Measurements from ENCODE around the gene GFAP. TPM values are rescaled to one million over a fixed set of nuclear protein-coding genes. Genes with fewer than 3 reads are reported as not detected.

GFAP gene
- polyA plus RNA-seq, 4 donors, result 0.32 to 1.3 (median 0.45) TPM; not detected in 1

DNA sequence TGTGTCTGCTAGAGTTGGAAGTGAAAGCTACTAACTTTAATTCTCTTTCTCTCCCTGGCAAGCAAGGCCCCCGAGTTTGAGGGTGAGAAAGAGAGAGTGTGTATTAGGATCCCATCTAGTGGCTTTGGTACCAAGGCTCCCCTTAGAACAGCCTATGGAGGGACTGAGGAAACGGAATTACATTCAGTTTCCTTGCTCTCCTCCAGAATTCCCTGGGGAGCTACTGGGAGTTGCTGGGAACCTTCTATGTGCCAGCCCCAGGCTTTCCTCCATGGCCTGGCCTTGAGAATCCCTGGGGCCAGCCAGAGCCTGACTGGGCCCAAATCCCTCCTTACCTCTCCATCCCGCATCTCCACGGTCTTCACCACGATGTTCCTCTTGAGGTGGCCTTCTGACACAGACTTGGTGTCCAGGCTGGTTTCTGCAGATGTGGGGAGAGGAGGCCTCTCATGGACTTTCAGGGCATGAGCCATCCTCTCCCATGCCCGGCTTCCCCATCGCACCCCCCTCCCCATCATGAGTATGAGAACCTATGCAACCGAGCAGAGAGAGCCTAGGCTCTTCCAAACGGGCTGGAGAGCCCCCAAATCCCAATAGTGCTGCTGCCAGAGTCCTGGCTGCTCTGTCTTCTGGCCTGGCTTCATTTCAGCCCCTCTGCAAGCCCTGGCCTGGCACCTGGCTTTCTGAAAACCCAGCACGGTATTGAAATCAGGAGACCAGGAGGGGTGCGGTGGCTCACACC lies 7.4 kb downstream of the GFAP start:
- DNase-seq, result no peak
- H3K4me1 ChIP-seq (ENCODE audit: control insufficient read depth in 3 of 3, insufficient read depth in 2 of 3, low read depth in 1 of 3, low read length in 2 of 3), result peaks cover 0 to 41% (median 10%) of the 10 kb centered on the region in 3 donors
- 86 to 91% (median 89%) methylated on average over 11 of the region's 11 CpGs for WGBS, 3 donors
- no peaks in the 10 kb centered on the region for H3K9me3 ChIP-seq (ENCODE audit: control insufficient read depth in 2 of 2, insufficient read depth in 1 of 2, low read depth in 1 of 2, low read length in 1 of 2)
- no peak overlapping the region for H3K4me3 ChIP-seq (ENCODE audit: low read depth in 1 of 3, low read length in 3 of 3)
- H3K36me3 ChIP-seq (ENCODE audit: control insufficient read depth in 3 of 3, insufficient read depth in 2 of 3, low read depth in 1 of 3, low read length in 3 of 3), result peaks cover 0 to 4% (median 0%) of the 10 kb centered on the region in 3 donors
- H3K27ac ChIP-seq (ENCODE audit: low read depth in 1 of 3, low read length in 2 of 3), result no peak overlapping the region
- H3K27me3 ChIP-seq (ENCODE audit: control insufficient read depth in 3 of 3, insufficient read depth in 3 of 3, low read length in 3 of 3), result peaks cover 0 to 15% (median 0%) of the 10 kb centered on the region in 3 donors
- FAIRE-seq, result no peak

DNA sequence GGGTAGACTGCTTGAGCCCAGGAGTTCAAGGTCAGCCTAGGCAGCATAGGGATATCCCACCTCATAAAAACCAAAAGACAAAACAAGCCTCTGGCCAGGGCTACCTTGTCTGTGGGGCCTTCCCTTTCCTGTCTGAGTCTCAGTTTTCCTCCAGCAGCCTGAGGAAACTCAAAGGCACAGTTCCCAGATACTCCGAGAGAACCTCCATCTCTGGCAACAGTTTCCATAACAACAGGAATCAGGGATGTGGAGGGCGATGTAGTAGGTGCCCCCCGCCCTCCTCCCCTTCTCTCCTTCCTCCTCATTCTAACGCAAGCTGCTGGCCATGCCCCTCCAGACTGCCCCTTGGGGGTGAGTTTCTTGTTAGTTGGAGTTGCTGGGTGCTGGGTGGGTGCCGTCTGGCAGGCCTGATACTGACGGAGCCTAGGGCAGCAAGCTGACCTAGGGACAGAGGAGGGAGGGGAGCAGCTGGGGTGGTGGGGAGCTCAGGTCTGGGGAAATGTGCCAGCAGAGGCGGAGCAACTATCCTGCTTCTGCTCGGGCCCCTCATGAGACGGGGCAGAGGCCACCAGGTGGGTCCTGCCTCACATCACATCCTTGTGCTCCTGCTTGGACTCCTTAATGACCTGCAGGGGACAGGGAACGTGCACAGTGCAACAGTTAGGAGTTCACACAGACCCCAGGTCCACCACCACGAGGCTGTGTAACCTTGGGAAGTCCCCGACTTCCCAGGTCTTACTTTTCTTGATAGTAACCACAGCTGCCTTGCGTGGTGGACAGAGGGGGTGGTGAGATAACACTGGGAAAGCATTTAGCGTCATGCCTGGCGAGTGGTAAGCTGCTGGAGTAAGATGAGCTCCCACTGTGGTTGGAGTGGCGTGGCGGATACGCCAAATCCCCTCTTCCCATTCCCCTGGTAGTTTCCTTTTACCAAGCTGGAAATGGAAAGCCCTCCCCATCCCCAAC lies 8.3 kb downstream of the GFAP start:
- Histone ChIP-seq H3K9me3 (ENCODE audit: control insufficient read depth in 2 of 2, insufficient read depth in 1 of 2, low read depth in 1 of 2, low read length in 1 of 2) (no peaks in the 10 kb centered on the region), H3K36me3 (ENCODE audit: control insufficient read depth in 3 of 3, insufficient read depth in 2 of 3, low read depth in 1 of 3, low read length in 3 of 3) (peaks cover 0 to 11% (median 0%) of the 10 kb centered on the region in 3 donors), H3K4me3 (ENCODE audit: low read depth in 1 of 3, low read length in 3 of 3) (no peak overlapping the region), H3K27me3 (ENCODE audit: control insufficient read depth in 3 of 3, insufficient read depth in 3 of 3, low read length in 3 of 3) (peaks cover 0 to 11% (median 0%) of the 10 kb centered on the region in 3 donors), H3K4me1 (ENCODE audit: control insufficient read depth in 3 of 3, insufficient read depth in 2 of 3, low read depth in 1 of 3, low read length in 2 of 3) (peaks cover 0 to 41% (median 10%) of the 10 kb centered on the region in 3 donors), H3K27ac (ENCODE audit: low read depth in 1 of 3, low read length in 2 of 3) (peak overlapping the region in 1 of 3 donors; percentile 82)
- FAIRE-seq (no peak), DNase-seq (peak in 1 of 2 donors; percentile 14)
- WGBS, 3 donors, result 69 to 79% (median 77%) methylated on average over 15 to 18 of the region's 18 CpGs

- WGBS, 3 donors, result 75 to 77% (median 75%) methylated on average over 10 of the region's 10 CpGs
- FAIRE-seq (no peak), DNase-seq (no peak)
Observed at GRCh38 chr17:44906010-44906646, 9.2 kb downstream of the GFAP start.

GRCh38 chr17:44905006-44906000 lies 10.0 kb downstream of the GFAP start:
- Histone ChIP-seq H3K36me3 (ENCODE audit: control insufficient read depth in 3 of 3, insufficient read depth in 2 of 3, low read depth in 1 of 3, low read length in 3 of 3) (peaks cover 0 to 14% (median 0%) of the 10 kb centered on the region in 3 donors), H3K9me3 (ENCODE audit: control insufficient read depth in 2 of 2, insufficient read depth in 1 of 2, low read depth in 1 of 2, low read length in 1 of 2) (no peaks in the 10 kb centered on the region), H3K27ac (ENCODE audit: low read depth in 1 of 3, low read length in 2 of 3) (peak overlapping the region; percentile 73 to 82 (median 75)), H3K27me3 (ENCODE audit: control insufficient read depth in 3 of 3, insufficient read depth in 3 of 3, low read length in 3 of 3) (peaks cover 0 to 2% (median 0%) of the 10 kb centered on the region in 3 donors), H3K4me1 (ENCODE audit: control insufficient read depth in 3 of 3, insufficient read depth in 2 of 3, low read depth in 1 of 3, low read length in 2 of 3) (peaks cover 0 to 42% (median 10%) of the 10 kb centered on the region in 3 donors), H3K4me3 (ENCODE audit: low read depth in 1 of 3, low read length in 3 of 3) (no peak overlapping the region)
- peak; percentile 87 to 92 for DNase-seq
- WGBS, 3 donors, result 30 to 67% (median 55%) methylated on average over 9 of the region's 9 CpGs
- no peak for FAIRE-seq

More at GRCh38 chr17:44906010-44906646, 9.2 kb downstream of the GFAP start:
- peaks cover 0 to 14% (median 0%) of the 10 kb centered on the region in 3 donors for H3K36me3 ChIP-seq (ENCODE audit: control insufficient read depth in 3 of 3, insufficient read depth in 2 of 3, low read depth in 1 of 3, low read length in 3 of 3)
- H3K9me3 ChIP-seq (ENCODE audit: control insufficient read depth in 2 of 2, insufficient read depth in 1 of 2, low read depth in 1 of 2, low read length in 1 of 2), result no peaks in the 10 kb centered on the region
- peak overlapping the region; percentile 73 to 82 (median 75) for H3K27ac ChIP-seq (ENCODE audit: low read depth in 1 of 3, low read length in 2 of 3)
- peaks cover 0 to 3% (median 0%) of the 10 kb centered on the region in 3 donors for H3K27me3 ChIP-seq (ENCODE audit: control insufficient read depth in 3 of 3, insufficient read depth in 3 of 3, low read length in 3 of 3)
- no peak overlapping the region for H3K4me3 ChIP-seq (ENCODE audit: low read depth in 1 of 3, low read length in 3 of 3)
- H3K4me1 ChIP-seq (ENCODE audit: control insufficient read depth in 3 of 3, insufficient read depth in 2 of 3, low read depth in 1 of 3, low read length in 2 of 3), result peaks cover 0 to 35% (median 10%) of the 10 kb centered on the region in 3 donors

GRCh38 chr17:44904001-44904984 lies 11.0 kb downstream of the GFAP start:
- FAIRE-seq, result no peak
- H3K4me3 ChIP-seq (ENCODE audit: low read depth in 1 of 3, low read length in 3 of 3), result no peak overlapping the region
- peaks cover 0 to 14% (median 0%) of the 10 kb centered on the region in 3 donors for H3K36me3 ChIP-seq (ENCODE audit: control insufficient read depth in 3 of 3, insufficient read depth in 2 of 3, low read depth in 1 of 3, low read length in 3 of 3)
- H3K4me1 ChIP-seq (ENCODE audit: control insufficient read depth in 3 of 3, insufficient read depth in 2 of 3, low read depth in 1 of 3, low read length in 2 of 3), result peaks cover 0 to 44% (median 10%) of the 10 kb centered on the region in 3 donors
- no peaks in the 10 kb centered on the region for H3K27me3 ChIP-seq (ENCODE audit: control insufficient read depth in 3 of 3, insufficient read depth in 3 of 3, low read length in 3 of 3)
- no peaks in the 10 kb centered on the region for H3K9me3 ChIP-seq (ENCODE audit: control insufficient read depth in 2 of 2, insufficient read depth in 1 of 2, low read depth in 1 of 2, low read length in 1 of 2)
- peak overlapping the region in 2 of 3 donors; percentile 67 to 82 for H3K27ac ChIP-seq (ENCODE audit: low read depth in 1 of 3, low read length in 2 of 3)
- WGBS, 3 donors, result 88 to 94% (median 92%) methylated on average over 33 to 35 of the region's 35 CpGs
- DNase-seq, result no peak

DNA sequence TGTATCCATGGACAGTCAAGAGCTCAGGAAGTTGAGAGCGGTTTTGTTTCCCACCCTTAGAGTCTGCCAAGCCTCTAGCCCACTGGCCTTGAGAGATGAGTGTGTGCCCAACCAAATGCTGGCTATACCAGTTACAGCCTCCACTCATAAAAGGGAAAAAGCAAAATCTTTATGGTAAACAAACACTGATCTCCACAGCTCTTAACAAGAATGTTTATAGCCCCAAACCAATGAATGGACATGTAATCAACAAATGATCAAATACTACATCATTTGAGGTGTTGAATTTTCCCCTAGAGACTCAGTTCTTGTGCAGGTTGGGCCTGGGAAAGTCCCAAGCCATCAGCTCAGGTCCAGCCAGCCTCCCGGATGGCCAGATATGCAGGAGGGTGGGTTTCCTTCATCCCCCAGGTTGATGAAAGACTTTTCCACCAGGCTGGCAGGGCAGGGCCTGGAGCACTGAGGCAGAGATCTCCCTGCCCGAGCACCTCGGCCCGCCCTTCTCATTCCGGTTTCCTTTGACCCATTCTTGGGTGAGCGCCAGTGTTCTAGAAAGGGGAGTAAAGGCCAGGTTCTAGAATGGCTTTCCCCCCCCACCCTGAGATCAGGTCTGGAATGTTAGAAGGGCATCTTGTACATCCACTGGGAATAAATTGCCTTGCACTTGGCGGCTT lies 12.2 kb downstream of the GFAP start:
- H3K27me3 ChIP-seq (ENCODE audit: control insufficient read depth in 3 of 3, insufficient read depth in 3 of 3, low read length in 3 of 3), result no peaks in the 10 kb centered on the region
- WGBS, 3 donors, result 41 to 69% (median 62%) methylated on average over 8 of the region's 8 CpGs
- H3K4me1 ChIP-seq (ENCODE audit: control insufficient read depth in 3 of 3, insufficient read depth in 2 of 3, low read depth in 1 of 3, low read length in 2 of 3), result peaks cover 0 to 47% (median 10%) of the 10 kb centered on the region in 3 donors
- H3K36me3 ChIP-seq (ENCODE audit: control insufficient read depth in 3 of 3, insufficient read depth in 2 of 3, low read depth in 1 of 3, low read length in 3 of 3), result peaks cover 0 to 14% (median 0%) of the 10 kb centered on the region in 3 donors
- FAIRE-seq (no peak), DNase-seq (peak in 1 of 2 donors; percentile 50)
- no peaks in the 10 kb centered on the region for H3K9me3 ChIP-seq (ENCODE audit: control insufficient read depth in 2 of 2, insufficient read depth in 1 of 2, low read depth in 1 of 2, low read length in 1 of 2)
- no peak overlapping the region for H3K27ac ChIP-seq (ENCODE audit: low read depth in 1 of 3, low read length in 2 of 3)
- no peak overlapping the region for H3K4me3 ChIP-seq (ENCODE audit: low read depth in 1 of 3, low read length in 3 of 3)
